Stimulated activated CD8-positive, alpha-beta memory T cell treated with anti-CD3 and anti-CD28 coated beads, Interleukin-15, amount 100 ng/mL, for 24 hours (primary cell): Measurements from ENCODE around the gene MOK.

Experiments used
- DNase-seq: peaks from one replicate; pipeline ENCODE4 v3.0.0-alpha.2; 2020; ENCODE audit warnings: low read depth

Gene MOK

DNA sequence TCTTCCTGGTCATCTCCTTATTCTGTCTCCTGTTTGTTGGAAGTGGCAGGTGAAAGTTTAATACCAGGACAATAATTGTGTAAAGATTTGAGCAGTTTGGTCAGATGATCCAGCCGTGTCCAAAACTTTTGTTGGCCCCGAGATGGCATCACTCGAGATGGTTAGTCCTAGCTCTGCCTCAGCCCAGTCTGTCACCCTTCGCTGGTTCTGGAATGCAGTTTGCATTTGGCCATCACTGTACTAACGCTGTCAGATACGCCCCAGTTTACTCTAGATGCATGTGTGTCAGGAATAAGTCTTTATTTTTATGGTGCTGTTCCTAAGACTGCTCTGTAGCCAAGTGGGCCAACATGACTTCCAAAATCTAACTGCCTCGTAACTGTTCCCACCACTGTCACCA is 79.6 kb downstream of the MOK start:
- no peak for DNase-seq

DNA sequence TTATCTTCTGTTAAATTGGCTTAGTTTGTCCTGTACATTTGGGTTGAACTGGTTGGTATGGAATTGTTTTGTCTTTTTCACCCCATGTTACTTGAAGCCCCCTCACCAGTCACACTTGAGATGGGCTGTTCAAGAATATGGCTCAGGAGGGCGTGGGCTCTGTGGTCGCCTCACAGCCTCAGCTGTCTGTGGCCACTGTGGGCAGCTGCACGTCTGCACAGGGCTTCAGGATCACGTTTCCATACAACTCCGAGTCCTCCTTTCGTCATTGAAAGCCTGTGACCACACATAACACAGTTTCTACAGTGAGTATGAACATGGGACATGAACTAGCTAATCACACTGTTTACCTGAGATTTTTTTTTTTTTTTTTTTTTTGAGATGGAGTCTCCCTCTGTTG is 81.3 kb downstream of the MOK start:
- no peak for DNase-seq

DNA sequence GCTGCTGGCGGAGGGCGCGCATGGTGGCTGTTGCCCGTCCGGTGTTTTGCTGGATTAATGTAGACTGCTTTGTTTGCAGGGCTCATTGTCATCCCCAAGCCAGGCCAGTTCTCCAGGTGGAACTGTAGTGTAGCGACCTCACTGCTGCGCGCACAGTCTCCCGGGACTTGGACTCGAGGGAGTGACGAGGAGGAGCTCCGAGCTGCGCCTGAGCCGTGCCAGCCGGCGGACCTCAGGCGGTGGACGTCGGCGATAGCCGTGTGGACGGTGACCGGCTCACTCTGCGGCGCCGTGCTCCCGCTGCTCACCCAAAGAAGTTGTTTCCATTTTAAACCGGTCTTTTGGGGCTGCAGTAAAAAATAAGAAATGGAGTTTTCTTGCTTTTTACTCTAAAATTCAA is 82.2 kb downstream of the MOK start:
- DNase-seq = no peak

DNA sequence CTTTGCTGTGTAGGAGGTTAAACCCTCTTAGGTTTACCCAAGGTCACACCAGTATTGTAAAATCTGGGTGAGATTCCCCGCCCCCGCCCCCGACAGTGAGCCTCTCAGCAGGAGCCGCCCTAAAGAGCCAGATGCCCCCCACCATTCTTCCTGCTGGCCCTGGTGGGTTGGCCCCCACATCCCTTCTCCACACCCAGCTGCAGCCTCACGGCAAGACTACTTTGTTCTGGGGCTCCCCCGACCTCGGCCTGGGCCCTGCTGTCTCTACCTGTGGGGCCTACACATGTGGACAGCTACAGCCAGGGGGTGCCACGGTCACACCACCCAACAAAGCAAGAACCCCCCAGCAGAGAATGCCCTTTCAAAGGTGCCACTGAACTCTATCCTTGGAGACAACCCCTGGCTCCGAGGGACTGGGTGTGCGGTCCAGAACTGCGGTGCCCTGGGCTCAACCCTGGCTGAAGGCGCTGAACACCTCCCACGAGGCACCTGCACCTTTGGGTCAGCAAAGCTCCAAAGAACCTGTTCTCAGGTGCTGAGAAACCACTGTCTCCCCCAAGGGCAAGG is 82.9 kb downstream of the MOK start:
- DNase-seq = no peak

DNA sequence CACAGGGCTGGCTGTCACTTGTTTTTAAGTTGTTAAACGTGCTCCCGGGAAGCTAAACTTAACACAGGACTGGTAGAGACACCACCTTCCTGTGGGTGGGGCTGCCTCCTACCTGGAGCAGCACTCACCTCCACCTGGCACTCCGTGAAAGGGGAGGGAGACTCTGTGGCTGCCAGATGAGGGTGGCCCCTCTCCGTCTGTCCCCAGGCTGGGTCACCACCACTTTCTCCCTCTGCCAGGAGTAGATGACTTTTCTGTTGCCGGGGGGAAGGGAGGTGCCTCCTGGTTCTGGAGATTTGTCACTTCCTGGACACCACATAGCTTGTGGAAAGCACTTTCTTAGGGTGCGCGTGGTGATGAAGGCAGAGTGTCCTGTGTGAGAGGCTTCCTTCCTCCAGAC is 83.9 kb downstream of the MOK start:
- DNase-seq = no peak

DNA sequence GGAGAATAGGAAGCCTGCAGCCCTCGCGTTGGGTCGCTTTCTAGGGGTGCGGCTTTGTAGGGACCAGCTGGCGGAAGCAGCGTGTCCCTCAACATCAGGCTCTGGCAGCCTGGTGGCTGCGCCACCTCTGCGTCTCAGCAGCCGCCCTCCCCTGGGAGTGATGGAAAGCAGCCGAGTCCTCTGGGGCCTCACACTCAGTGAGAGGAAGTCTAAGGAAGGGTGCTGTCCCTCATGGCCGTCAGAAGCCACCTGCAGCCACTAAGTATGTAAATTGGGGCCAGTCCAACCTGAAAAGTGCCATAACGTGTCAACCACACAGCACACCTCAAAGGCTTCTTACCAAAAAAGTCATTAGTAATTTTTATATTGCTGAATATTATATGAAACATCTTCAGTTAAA is 84.9 kb downstream of the MOK start:
- DNase-seq = no peak

DNA sequence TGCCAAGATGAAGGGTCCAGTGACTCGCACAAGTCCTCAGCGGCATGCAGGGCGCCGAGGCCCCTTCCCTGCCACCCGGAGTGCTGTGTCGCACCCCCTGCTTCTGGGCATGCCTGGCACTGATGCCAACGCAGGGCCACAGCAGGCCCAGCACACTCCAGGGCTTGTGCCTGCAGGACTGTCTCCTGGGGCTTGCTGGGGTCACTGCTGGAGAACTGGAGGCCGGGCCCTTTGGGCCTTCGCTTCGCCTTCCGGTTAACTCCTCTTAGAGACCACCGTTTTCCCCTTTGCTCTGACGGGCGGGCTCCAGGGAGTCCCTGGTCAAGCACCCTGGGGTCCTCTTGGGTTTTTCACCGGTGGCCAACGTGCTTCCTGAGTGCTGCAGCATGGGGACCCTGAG is 85.6 kb downstream of the MOK start:
- no peak for DNase-seq

DNA sequence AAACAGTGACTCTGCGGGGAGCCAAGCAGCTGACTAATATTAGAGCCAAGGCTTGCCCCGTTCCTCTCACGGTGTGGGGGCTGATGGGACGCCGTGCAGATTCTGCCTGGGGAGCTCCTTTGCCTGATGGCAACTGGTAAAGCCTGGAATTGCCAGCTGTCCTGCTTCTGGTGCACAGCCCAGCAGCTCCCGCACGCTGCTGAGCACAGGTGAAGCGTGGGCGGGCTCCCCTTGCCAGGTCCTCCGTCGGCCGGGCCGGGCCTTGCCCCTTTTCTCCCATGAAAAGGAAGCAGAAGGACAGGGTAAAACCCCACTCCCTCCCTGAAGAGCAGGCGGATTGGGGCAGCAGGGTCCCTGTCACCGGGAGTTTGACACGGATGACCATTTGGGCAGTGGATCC is 86.3 kb downstream of the MOK start:
- DNase-seq = no peak

DNA sequence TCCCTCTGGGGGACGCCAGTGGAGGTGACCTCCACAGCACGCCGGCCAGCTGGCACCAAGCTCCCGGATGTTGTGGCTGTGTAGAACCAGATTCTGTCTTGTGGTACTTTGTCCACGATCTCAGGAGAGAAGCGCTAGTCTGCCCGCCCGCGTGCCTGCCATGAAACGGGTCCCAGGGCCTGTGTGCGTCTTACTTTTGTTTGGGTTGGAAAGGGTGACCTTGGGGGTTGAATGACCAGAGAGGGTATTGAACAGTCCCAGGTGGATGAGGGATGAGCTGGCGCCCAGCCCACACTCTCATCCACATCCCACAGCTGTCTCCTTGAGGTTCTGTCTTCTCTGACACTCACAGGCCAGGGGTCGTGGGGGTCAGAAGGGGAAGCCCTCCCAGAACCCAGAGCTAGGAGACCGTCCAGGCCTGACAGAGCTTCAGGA is 87.0 kb downstream of the MOK start:
- no peak for DNase-seq

DNA sequence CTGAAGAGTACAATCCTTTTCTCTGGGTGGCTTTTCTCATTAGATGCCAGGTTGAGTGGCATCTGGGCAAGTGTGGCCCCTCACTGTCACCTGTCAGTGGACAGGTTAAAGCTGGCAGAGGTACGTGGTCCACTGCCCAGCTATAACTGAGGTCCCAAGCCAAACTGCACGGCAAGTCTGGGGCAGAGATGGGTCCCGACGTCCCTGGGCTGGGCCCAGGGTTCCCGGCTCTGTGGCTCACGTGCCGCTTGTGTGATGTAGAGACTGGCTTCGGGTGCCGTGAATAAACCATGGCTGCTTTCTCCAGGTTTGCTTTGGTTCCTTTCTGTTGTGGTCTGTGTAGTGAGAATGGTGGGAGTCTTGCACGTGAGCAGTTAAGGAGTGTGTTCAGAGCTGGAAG is 87.6 kb downstream of the MOK start:
- no peak for DNase-seq

DNA sequence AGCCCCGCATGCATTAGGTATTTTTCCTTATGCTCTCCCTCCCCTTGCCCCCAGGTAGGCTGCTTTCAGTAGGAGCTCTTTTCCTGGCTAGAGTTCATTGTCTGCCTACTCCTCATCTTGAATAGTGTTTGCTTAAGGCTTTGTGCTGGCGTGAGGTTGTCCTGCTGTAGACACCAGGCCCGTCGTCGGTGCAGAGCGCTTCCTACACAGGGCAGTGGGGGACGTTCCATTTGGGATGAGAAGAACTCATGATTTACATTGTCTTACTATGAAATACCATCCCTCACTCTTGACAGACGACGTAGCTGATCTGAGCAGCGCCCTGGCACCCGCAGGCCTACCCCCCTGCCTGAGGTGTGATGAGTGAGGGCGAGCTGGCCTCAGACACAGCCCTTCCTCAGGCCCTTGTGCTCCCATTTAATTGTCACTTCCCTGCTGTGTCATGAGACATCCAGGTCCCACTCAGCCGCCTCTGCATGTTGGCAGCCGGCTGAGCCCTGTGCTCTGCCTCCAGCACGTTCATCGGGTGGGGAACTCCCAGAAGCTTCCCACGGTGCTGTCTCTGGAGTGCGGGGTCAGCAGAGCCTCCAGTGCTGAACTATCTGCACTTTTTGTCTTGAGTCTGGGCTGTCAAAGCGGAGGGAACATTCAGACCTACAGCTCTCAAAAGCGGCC is 89.3 kb downstream of the MOK start:
- no peak for DNase-seq

DNA sequence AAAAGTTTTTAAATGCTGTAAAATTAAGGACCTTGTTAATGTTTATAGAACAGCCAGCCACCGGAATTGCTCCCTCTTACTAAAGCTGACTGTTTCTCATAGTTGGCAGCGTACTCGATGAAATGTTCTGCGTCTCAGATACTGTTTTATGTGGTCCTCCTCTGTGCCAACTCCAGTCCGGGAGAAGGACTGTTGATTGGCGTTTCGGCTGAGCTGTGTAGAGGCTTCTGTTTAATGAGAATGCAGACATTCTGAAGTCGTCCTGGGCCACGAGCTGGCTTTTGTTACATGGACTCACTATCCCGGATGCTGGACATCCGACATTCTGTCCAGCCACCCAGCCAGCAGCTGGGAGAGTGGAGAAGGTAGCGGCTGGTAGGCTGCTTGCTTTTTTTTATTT is 89.9 kb downstream of the MOK start:
- no peak for DNase-seq

DNA sequence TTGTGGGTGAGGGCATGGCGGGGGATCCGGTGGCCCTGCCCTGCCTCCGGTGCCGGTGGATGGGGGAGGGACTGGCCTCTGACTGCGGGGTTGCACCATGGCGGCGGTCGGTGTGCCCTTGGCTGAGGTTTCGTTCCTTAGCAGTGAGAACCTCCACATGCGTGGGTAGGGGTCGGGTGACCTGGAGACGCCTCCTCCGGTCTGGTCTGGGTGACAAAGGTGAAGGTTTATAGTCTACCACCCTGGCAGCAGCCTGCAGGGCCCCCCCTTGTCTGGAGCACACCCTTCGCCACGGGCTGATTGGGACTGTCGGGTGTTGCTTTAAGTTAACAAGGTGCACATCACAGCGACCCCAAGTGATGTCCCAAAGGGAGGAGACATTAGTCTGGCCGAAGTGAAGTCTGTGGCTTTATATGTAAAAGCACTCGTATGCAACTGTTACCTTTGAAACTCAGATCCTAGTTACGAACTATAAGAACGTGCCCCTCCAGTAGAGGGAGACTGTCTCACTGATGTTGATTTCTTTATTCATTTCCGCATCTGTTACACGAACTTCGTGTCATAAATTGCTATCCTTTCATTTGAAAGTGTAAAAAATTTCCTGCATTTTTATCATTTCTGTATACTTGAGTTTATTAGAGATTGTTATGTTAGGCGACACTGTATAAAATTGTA is 90.8 kb downstream of the MOK start:
- no peak for DNase-seq

DNA sequence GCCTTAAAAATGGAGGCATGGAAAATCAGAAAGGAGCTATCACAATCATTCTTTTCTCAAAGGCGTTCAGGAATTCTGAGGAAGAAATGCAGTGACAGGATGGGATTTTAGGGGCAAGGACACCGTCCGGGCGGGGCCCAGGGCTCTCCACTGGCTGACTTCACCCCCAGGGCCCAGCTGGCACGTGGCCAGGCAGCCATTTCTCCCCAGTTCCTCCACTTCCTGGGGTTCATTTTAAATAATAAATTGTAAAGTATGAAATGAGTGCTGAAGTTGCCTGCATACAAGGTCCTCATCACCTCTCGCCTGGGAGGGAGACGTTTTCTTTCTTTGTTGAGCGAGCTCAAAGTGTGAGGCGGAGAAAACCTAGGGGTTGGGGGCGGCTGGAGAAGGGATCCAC is 91.5 kb downstream of the MOK start:
- DNase-seq = no peak

DNA sequence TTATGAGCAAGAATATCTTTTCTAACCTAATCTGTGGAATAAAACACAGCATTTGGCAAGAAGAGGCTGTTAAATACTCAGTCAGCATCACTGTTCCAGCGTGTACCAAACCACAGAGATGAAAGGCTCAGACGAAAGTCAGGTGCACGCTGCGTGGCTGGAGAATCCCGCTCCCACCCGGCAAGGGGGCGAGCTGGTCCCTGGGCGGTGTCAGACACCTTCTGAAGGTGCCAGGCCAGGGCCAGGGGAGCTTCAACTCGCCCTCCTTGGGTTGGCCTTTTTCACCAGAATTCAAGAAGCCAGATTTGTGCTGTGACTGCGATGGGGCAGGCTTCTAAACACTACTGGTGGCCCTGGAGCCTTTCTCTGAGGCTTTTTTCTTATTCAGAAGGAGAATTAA is 92.1 kb downstream of the MOK start:
- DNase-seq = no peak

DNA sequence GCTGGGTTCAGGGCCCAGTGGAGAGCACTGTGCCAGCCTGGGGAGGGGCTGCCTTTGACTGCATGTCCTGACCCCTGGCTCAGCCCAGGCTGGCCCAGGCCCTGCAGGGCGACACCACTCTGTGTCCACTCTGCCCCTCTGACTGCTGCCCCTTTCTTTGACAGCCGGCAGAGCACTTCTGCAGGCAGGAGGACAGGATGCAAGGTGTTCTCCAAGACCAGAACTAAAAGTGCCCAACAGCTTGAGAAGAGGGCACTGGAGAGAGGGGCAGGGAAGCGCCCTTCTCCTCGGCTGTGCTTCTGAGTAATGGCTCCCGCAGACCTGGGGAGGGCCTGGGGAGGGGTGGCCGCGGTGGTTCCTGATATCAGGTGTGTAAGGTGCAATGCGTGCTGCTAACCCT is 92.6 kb downstream of the MOK start:
- no peak for DNase-seq

DNA sequence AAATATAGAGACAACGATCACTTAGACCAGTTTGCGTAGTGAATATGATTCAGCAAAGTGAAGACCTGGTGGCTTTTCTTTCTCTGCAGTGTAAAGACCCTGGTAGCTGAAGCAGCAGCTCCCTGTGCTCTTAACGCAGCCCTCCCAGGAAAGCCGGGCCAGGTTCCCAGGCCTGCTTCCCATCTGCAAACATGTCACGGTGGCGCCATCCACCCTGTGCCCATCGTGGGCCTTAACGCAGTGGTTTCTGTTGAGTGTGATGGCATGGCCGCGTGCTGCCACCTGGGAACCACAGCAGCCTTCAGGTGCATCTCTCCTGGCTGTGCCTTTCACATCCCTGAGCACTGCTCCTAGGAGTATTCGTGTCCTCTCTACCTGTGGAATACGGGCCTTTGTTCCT is 93.7 kb downstream of the MOK start:
- DNase-seq = no peak

DNA sequence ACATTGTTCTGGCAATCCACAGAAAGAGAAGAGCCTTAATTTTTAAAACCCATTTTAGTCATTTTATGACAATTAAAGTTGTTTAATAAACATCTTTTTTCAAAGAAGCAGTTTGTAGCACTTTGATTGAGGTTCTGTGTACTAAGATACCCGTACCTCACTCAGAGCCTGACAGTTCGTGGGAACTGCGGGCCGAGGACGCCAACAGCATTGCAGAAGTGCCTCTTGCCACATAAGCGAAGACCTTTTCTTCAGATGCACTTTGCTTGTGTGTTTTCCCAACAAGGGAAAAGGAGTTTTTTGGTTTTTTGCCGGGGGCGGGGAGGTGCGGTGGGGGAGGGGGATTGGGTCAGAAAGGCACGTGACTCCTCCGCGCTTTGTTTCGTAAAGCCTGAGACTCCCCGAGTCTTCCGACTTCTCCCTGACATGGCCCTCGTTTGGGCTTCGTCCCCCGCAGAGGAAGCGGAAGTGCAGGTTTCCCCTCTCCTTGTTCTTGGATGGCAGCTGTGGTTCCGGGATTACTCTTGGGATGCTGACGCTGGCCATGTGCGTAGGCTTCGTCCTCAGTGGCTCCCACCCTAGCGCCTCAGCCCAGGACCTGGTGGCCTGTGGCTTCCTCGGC is 94.4 kb downstream of the MOK start:
- DNase-seq = no peak

DNA sequence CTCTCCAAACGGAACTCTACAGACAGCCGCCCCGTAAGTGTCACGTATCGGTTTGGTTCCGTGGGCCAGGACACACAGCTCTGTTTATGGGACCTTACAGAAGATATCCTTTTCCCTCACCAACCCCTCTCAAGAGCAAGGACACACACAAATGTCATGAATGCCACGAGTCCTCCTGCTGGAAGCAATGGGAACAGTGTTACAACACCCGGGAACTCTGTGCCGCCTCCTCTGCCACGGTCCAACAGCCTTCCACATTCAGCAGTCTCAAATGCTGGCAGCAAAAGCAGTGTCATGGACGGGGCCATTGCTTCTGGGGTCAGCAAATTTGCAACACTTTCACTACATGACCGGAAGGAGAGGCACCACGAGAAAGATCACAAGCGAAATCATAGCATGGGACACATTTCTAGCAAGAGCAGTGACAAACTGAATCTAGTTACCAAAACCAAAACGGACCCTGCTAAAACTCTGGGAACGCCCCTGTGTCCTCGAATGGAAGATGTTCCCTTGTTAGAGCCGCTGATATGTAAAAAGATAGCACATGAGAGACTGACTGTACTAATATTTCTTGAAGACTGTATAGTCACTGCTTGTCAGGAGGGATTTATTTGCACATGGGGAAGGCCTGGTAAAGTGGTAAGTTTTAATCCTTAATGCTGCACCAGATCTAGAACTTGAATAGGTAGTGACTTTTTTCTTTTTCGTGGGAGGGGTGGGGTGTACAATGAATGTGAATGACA is 95.6 kb downstream of the MOK start:
- no peak for DNase-seq

DNA sequence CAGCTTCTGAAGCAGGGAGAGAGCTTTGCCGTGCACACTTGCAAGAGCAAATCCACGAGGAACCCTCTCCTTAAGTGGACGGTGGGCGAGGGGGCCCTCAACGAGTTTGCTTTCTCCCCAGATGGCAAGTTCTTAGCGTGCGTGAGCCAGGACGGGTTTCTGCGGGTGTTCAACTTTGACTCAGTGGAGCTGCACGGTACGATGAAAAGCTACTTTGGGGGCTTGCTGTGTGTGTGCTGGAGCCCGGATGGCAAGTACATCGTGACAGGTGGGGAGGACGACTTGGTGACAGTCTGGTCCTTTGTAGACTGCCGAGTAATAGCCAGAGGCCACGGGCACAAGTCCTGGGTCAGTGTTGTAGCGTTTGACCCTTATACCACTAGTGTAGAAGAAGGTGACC is 96.2 kb downstream of the MOK start:
- DNase-seq = no peak

DNA sequence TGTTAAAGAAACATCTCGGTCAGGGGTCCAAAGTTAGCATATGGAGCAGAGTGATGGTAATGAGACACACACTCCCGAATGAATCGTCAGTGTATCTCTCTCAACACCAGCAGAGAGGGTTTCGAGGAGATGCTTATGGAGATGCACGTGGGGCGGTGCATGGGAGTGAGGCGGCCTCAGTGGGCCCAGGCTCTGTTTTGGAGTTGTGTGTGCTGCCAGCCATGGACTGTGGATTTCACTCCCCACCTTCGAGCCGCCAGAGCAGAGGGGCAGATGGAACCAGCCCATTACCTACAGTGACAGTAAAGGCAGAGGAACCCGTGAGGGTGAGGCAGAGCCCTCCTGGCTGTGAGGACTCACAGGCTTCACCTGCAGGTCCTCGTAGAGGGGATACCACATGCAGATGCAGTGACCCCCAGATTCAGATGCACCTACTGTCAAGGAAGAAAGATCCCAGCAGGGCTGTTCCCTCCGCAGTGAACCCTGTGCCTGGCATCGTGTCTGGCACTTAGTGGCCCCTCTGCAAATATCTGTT is 97.1 kb downstream of the MOK start:
- DNase-seq = no peak

DNA sequence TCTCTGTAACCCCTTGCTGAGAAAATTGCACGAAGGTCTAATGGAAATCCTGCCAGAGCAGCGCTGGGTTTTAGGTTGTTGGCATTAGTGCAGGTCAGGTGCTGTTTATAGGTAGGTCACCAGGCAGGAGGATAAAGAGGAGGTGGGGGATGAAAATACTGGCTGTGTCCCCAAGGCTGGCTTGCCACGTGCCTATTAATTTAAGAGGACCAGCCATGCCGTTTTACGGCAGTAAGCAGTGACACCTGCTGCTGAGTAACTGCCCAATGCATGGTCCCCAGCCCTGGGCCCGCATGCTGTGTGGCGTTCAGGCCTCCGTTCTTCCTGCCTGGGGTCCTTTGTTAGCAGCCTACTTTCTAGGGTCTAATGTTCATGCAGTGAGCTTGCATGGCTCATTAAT is 98.0 kb downstream of the MOK start:
- no peak for DNase-seq
